ENCODE results near the gene RHOU.

Gene RHOU

DNA sequence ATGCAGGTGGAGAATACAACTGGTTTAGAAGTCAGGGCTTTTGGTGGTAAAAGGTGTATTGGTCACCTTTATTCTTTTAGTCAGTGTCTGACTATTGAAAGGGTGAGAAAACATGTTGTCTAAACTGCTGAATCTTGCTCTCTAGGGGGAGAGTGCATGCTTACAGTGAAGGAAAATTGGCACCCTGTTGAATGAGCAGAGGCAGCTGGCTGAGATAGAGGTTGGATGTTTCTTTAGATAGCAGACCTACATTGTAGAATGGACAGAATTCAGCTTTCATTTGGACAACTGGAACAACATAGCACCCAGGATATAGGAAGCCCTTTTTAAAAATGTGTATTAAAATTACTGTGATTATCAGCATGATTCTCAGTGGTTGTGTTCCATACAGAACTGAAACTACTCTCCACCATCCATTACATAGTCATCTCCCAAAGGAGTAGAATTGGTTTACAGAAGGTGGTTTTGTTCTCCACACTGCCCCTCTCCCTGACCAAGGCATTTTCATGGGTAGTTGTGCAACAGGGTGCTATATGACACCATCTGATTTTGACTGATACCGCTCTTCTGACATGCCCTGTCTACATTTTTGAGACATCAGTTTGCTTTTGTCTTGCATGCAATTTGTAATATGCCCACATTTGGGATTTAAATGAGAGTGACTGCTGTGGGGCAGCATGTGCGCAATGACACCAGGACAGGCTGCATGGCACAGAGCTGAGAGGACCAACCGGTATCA lies 16.2 kb downstream of the RHOU start:
- TF ChIP-seq SIN3A (IDR thresholded peaks at IDR 0.05; ENCODE audit: borderline replicate concordance, insufficient read depth, low read length) (no peak), FOXP2 (optimal IDR thresholded peaks at IDR 0.05; ENCODE audit: borderline replicate concordance, extremely low read depth, extremely low read length, insufficient read depth) (no peak), TAF1 (IDR thresholded peaks at IDR 0.05; ENCODE audit: borderline replicate concordance, insufficient read depth, low read length) (no peak), POLR2AphosphoS5 (IDR thresholded peaks at IDR 0.05; ENCODE audit: low read depth, low read length) (no peak)
- TF ChIP-seq, protein P1, sequence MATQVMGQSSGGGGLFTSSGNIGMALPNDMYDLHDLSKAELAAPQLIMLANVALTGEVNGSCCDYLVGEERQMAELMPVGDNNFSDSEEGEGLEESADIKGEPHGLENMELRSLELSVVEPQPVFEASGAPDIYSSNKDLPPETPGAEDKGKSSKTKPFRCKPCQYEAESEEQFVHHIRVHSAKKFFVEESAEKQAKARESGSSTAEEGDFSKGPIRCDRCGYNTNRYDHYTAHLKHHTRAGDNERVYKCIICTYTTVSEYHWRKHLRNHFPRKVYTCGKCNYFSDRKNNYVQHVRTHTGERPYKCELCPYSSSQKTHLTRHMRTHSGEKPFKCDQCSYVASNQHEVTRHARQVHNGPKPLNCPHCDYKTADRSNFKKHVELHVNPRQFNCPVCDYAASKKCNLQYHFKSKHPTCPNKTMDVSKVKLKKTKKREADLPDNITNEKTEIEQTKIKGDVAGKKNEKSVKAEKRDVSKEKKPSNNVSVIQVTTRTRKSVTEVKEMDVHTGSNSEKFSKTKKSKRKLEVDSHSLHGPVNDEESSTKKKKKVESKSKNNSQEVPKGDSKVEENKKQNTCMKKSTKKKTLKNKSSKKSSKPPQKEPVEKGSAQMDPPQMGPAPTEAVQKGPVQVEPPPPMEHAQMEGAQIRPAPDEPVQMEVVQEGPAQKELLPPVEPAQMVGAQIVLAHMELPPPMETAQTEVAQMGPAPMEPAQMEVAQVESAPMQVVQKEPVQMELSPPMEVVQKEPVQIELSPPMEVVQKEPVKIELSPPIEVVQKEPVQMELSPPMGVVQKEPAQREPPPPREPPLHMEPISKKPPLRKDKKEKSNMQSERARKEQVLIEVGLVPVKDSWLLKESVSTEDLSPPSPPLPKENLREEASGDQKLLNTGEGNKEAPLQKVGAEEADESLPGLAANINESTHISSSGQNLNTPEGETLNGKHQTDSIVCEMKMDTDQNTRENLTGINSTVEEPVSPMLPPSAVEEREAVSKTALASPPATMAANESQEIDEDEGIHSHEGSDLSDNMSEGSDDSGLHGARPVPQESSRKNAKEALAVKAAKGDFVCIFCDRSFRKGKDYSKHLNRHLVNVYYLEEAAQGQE (IDR thresholded peaks at IDR 0.05; ENCODE audit: insufficient read depth in 1 of 2, low read depth in 2 of 2, low read length in 2 of 2), result no peak

DNA sequence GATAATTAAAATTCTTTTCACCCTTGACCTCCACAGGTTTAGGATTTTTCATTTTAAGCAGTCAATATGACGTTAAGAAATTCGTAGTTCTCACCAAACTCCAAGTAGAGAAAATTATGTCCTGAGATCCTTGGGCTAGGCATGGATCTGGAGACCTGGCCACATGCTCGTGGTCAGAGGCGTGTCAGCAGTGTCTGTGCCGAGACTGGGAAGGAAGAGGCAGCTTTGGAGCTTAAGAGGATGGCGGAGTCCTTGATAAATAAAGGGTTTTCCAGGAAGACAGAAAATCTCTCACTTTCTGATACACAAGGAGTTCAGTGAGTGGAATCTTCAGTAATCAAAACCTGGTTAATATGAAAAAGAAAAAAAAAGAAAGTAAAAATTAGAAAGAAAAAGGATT lies 17.0 kb downstream of the RHOU start:
- TF ChIP-seq SIN3A (IDR thresholded peaks at IDR 0.05; ENCODE audit: borderline replicate concordance, insufficient read depth, low read length), result no peak
- no peak for TF ChIP-seq FOXP2 (optimal IDR thresholded peaks at IDR 0.05; ENCODE audit: borderline replicate concordance, extremely low read depth, extremely low read length, insufficient read depth)
- TF ChIP-seq, protein P1 (IDR thresholded peaks at IDR 0.05; ENCODE audit: insufficient read depth in 1 of 2, low read depth in 2 of 2, low read length in 2 of 2), result no peak
- no peak for TF ChIP-seq POLR2AphosphoS5 (IDR thresholded peaks at IDR 0.05; ENCODE audit: low read depth, low read length)
- TF ChIP-seq TAF1 (IDR thresholded peaks at IDR 0.05; ENCODE audit: borderline replicate concordance, insufficient read depth, low read length), result no peak

DNA sequence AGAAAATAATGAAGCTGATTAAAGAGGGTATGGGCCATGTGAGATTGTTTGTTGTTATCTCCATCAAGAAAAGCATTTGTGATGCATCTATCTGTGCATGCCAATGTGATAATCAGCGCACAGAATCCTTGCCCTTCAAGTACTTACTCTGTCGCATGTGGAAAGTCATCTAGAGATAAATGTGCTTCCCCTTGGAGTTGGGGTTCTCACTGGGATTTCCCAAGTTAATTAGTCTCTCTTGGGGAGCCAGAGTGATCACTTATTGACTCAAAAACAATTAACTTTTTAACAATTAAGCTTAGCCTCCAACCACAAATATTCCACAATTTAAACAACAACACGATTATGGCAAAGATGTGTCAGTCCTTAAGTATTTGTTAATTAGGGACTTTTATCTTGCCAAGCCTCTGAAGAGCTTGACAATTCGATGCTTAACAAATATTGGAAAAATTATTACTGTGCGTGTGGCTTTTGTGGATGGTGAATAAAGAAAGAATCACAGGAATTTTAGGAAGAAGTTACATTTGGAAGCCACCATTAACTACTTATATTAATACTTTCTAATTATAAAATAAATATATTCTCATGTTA lies 17.5 kb downstream of the RHOU start:
- TF ChIP-seq TAF1 (IDR thresholded peaks at IDR 0.05; ENCODE audit: borderline replicate concordance, insufficient read depth, low read length), result no peak
- TF ChIP-seq FOXP2 (optimal IDR thresholded peaks at IDR 0.05; ENCODE audit: borderline replicate concordance, extremely low read depth, extremely low read length, insufficient read depth), result no peak
- TF ChIP-seq SIN3A (IDR thresholded peaks at IDR 0.05; ENCODE audit: borderline replicate concordance, insufficient read depth, low read length), result no peak
- TF ChIP-seq, protein P1 (IDR thresholded peaks at IDR 0.05; ENCODE audit: insufficient read depth in 1 of 2, low read depth in 2 of 2, low read length in 2 of 2), result no peak
- no peak for TF ChIP-seq POLR2AphosphoS5 (IDR thresholded peaks at IDR 0.05; ENCODE audit: low read depth, low read length)

DNA sequence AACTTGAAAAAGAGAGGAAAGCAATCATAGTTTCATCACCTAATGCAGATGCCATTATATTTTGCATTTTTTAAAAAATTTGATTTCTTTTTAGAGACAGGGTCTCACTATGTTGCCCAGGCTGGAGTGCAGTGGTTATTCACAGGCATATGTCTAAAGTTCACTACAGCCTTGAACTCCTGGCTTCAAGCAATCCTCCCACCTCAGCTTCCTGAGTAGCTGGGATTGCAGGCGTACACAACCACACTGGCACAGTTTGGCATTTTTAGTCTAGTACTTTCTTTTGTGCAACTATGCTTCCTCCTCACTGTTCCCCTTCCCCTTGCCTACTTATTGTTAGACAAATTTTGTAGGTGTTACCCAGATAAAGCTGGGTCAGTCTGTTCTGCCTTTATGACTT lies 18.0 kb downstream of the RHOU start:
- TF ChIP-seq TAF1 (IDR thresholded peaks at IDR 0.05; ENCODE audit: borderline replicate concordance, insufficient read depth, low read length), result no peak
- TF ChIP-seq, protein P1 (IDR thresholded peaks at IDR 0.05; ENCODE audit: insufficient read depth in 1 of 2, low read depth in 2 of 2, low read length in 2 of 2), result no peak
- no peak for TF ChIP-seq SIN3A (IDR thresholded peaks at IDR 0.05; ENCODE audit: borderline replicate concordance, insufficient read depth, low read length)
- no peak for TF ChIP-seq FOXP2 (optimal IDR thresholded peaks at IDR 0.05; ENCODE audit: borderline replicate concordance, extremely low read depth, extremely low read length, insufficient read depth)
- no peak for TF ChIP-seq POLR2AphosphoS5 (IDR thresholded peaks at IDR 0.05; ENCODE audit: low read depth, low read length)

All from PFSK-1 (cell line).